ENCODE results near the gene TMEM170B. TPM values are rescaled to one million over a fixed set of nuclear protein-coding genes. Genes with fewer than 3 reads are reported as not detected.

The TMEM170B gene
- total and polyA plus RNA-seq, 9 of the 15 experiments (the other 6 are each of a cell fraction or from before 2014, with no cell fraction given): 0.03 to 0.11 (median 0.07) TPM

- TF ChIP-seq ARID4B (CRISPR knock-in tag; IDR thresholded peaks at IDR 0.05): no peak
- TF ChIP-seq MLX (CRISPR knock-in tag; conservative IDR thresholded peaks at IDR 0.05): no peak
- no peak for TF ChIP-seq TSHZ1 (CRISPR knock-in tag; IDR thresholded peaks at IDR 0.05)
- TF ChIP-seq CREBBP (IDR thresholded peaks at IDR 0.05; ENCODE audit: low read depth, low read length): no peak
- no peak for TF ChIP-seq REST (IDR thresholded peaks at IDR 0.05; ENCODE audit: borderline replicate concordance)
- no peak for TF ChIP-seq REST (CRISPR knock-in tag; IDR thresholded peaks at IDR 0.05; ENCODE audit: low read depth)
- TF ChIP-seq RFX7 (CRISPR knock-in tag; IDR thresholded peaks at IDR 0.05): no peak
Observed at GRCh38 chr6:11493974-11494373, 43.6 kb upstream of the TMEM170B start (continued).

Measured in K562 (cell line).